GM23338 (cell line): Measurements from ENCODE around the gene BLOC1S6. TPM values are rescaled to one million over a fixed set of nuclear protein-coding genes. Genes with fewer than 3 reads are reported as not detected.

Source experiments
- ATAC-seq: fragments of 200-7000 bp; cut with Tn5 transposase; 3 replicates; pipeline ENCODE4 v1.9.1; 2020
- DNase-seq: peaks from one replicate; pipeline ENCODE4 v3.0.0-alpha.2; 2015; ENCODE audit warnings: low spot score
- H2AFZ ChIP-seq: fragments of 200-600 bp; sonication (generic); 2 replicates; pipeline ENCODE4 v1.8.0; 2016; ENCODE audit warnings: antibody characterized with exemption, mild to moderate bottlenecking, moderate library complexity
- H3F3A ChIP-seq: fragments of 200-600 bp; sonication (generic); replicated peaks from 2 replicates; pipeline ENCODE4 v1.8.0; 2017; ENCODE audit warnings: antibody characterized with exemption, mixed run types, low read depth
- H3K27ac ChIP-seq: fragments of 200-600 bp; sonication (generic); 2 replicates; pipeline ENCODE4 v1.6.1; 2016; ENCODE audit warnings: low read depth
- H3K27me3 ChIP-seq: fragments of 200-600 bp; sonication (generic); 2 replicates; pipeline ENCODE4 v1.8.0; 2016; ENCODE audit warnings: mild to moderate bottlenecking, mixed run types, moderate library complexity; ENCODE audit not compliant: insufficient read depth
- H3K36me3 ChIP-seq: fragments of 200-600 bp; sonication (generic); 2 replicates; pipeline ENCODE4 v1.8.0; 2016; ENCODE audit warnings: mild to moderate bottlenecking; ENCODE audit not compliant: insufficient read depth
- H3K4me1 ChIP-seq: fragments of 200-600 bp; sonication (generic); 2 replicates; pipeline ENCODE4 v1.8.0; 2016; ENCODE audit warnings: mild to moderate bottlenecking, moderate library complexity; ENCODE audit not compliant: insufficient read depth
- H3K4me2 ChIP-seq: fragments of 200-600 bp; sonication (generic); 2 replicates; pipeline ENCODE4 v1.7.1; 2017; ENCODE audit warnings: mixed run types
- H3K4me3 ChIP-seq: fragments of 200-600 bp; sonication (generic); 2 replicates; pipeline ENCODE4 v1.6.1; 2016; ENCODE audit warnings: mixed run types
- H3K79me2 ChIP-seq: fragments of 200-600 bp; sonication (generic); replicated peaks from 2 replicates; pipeline ENCODE4 v1.8.0; 2017; ENCODE audit warnings: mild to moderate bottlenecking; ENCODE audit not compliant: insufficient read depth
- H3K9me2 ChIP-seq: fragments of 200-600 bp; sonication (generic); 2 replicates; pipeline ENCODE4 v1.8.0; 2017; ENCODE audit not compliant: insufficient read depth
- H4K20me1 ChIP-seq: fragments of 200-600 bp; sonication (generic); replicated peaks from 2 replicates; pipeline ENCODE4 v1.8.0; 2017; ENCODE audit warnings: mild to moderate bottlenecking; ENCODE audit not compliant: insufficient read depth
- H3K27ac Mint-ChIP-seq: 2 replicates; pipeline ENCODE4 v1.8.0; 2020; ENCODE audit warnings: inconsistent platforms, mild to moderate bottlenecking, moderate library complexity, mixed read lengths
- H3K27me3 Mint-ChIP-seq: 3 replicates; pipeline ENCODE4 v1.8.0; 2022; ENCODE audit warnings: low read depth, mild to moderate bottlenecking, moderate library complexity, mixed read lengths, inconsistent platforms; ENCODE audit not compliant: insufficient read depth, poor library complexity
- H3K36me3 Mint-ChIP-seq: 3 replicates; pipeline ENCODE4 v1.8.0; 2021; ENCODE audit warnings: low read depth, mild to moderate bottlenecking, inconsistent platforms, moderate library complexity, mixed read lengths
- H3K4me1 Mint-ChIP-seq: 3 replicates; pipeline ENCODE4 v1.8.0; 2020; ENCODE audit warnings: mild to moderate bottlenecking, inconsistent platforms, mixed read lengths
- H3K4me3 Mint-ChIP-seq: 3 replicates; pipeline ENCODE4 v1.8.0; 2021; ENCODE audit warnings: moderate library complexity, mild to moderate bottlenecking, inconsistent platforms, mixed read lengths
- H3K9me3 Mint-ChIP-seq: 3 replicates; pipeline ENCODE4 v1.8.0; 2020; ENCODE audit warnings: moderate library complexity, mild to moderate bottlenecking, inconsistent platforms, mixed read lengths
- CREB1 ChIP-seq: fragments of 250-450 bp; sonication (Bioruptor Pico); IDR thresholded peaks from 2 replicates; pipeline ENCODE4 v1.5.0; 2020; ENCODE audit warnings: low read depth, mild to moderate bottlenecking, moderate library complexity
- CTCF ChIP-seq, 2 experiments: fragments of 200-600 bp in 1 of 2; sonication (generic) in 1 of 2; conservative IDR thresholded peaks; 2 replicates each; pipeline versions ENCODE4 v1.5.1 to v1.6.1; 2016 to 2017; ENCODE audit warnings: antibody characterized with exemption in 2 of 2, low read depth in 2 of 2, mild to moderate bottlenecking in 2 of 2, moderate library complexity in 1 of 2
- ETS1 ChIP-seq: IDR thresholded peaks from 2 replicates; pipeline ENCODE4 v1.6.1; 2016; ENCODE audit warnings: antibody characterized with exemption
- EZH2phosphoT487 ChIP-seq: fragments of 200-600 bp; sonication (generic); IDR thresholded peaks from one replicate; pipeline ENCODE4 v1.8.1; 2018; ENCODE audit warnings: antibody characterized with exemption; ENCODE audit not compliant: unreplicated experiment
- POLR2AphosphoS5 ChIP-seq: IDR thresholded peaks from 2 replicates; pipeline ENCODE4 v1.6.1; 2016; ENCODE audit warnings: antibody characterized with exemption, low read depth
- STAT1 ChIP-seq: IDR thresholded peaks from one replicate; pipeline ENCODE4 v1.6.1; 2016; ENCODE audit warnings: antibody characterized with exemption; ENCODE audit not compliant: unreplicated experiment
- polyA plus RNA-seq: library from polyadenylated mRNA; unstranded; fragments of >200 nt; fragmentation: Nextera tagmentation; extraction: Ambion mirVana; gene quantifications from 2 replicates; pipeline ENCODE4 v1.2.1, GENCODE V29; 2016
- total RNA-seq: library from RNA; depleted of rRNA; stranded (reverse); fragments of >200 nt; shearing (Covaris generic); gene quantifications from 2 replicates; pipeline ENCODE4 v1.2.3, GENCODE V29; 2014
- TF ChIP-seq, protein P1 (sequence below): fragments of 250-450 bp; sonication (Bioruptor Pico); IDR thresholded peaks from 2 replicates; pipeline ENCODE4 v1.5.0; 2020; ENCODE audit warnings: mild to moderate bottlenecking, moderate library complexity

BLOC1S6 gene
- total and polyA plus RNA-seq, 2 experiments from 2014 or later, result 20.9 to 28.4 TPM

DNA sequence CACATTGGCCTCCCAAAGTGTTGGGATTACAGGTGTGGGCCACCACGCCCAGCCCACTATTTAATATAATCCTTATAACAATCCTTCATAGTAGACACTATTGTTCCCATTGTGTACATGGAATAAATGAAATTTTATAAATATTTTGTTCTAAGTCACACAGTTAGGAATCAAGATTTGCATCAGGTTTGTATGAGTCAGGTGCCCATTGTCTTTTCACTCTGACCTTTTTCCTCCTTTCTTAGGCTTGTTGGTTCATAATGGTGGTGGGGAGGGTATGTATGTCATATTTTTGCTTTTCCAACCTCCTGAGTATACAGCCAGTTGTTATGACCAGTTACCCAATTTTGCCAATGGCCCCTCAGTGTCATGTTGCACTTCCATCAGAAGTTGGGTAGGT lies 46.6 kb upstream of the BLOC1S6 start (continued):
- TF ChIP-seq, protein P1, sequence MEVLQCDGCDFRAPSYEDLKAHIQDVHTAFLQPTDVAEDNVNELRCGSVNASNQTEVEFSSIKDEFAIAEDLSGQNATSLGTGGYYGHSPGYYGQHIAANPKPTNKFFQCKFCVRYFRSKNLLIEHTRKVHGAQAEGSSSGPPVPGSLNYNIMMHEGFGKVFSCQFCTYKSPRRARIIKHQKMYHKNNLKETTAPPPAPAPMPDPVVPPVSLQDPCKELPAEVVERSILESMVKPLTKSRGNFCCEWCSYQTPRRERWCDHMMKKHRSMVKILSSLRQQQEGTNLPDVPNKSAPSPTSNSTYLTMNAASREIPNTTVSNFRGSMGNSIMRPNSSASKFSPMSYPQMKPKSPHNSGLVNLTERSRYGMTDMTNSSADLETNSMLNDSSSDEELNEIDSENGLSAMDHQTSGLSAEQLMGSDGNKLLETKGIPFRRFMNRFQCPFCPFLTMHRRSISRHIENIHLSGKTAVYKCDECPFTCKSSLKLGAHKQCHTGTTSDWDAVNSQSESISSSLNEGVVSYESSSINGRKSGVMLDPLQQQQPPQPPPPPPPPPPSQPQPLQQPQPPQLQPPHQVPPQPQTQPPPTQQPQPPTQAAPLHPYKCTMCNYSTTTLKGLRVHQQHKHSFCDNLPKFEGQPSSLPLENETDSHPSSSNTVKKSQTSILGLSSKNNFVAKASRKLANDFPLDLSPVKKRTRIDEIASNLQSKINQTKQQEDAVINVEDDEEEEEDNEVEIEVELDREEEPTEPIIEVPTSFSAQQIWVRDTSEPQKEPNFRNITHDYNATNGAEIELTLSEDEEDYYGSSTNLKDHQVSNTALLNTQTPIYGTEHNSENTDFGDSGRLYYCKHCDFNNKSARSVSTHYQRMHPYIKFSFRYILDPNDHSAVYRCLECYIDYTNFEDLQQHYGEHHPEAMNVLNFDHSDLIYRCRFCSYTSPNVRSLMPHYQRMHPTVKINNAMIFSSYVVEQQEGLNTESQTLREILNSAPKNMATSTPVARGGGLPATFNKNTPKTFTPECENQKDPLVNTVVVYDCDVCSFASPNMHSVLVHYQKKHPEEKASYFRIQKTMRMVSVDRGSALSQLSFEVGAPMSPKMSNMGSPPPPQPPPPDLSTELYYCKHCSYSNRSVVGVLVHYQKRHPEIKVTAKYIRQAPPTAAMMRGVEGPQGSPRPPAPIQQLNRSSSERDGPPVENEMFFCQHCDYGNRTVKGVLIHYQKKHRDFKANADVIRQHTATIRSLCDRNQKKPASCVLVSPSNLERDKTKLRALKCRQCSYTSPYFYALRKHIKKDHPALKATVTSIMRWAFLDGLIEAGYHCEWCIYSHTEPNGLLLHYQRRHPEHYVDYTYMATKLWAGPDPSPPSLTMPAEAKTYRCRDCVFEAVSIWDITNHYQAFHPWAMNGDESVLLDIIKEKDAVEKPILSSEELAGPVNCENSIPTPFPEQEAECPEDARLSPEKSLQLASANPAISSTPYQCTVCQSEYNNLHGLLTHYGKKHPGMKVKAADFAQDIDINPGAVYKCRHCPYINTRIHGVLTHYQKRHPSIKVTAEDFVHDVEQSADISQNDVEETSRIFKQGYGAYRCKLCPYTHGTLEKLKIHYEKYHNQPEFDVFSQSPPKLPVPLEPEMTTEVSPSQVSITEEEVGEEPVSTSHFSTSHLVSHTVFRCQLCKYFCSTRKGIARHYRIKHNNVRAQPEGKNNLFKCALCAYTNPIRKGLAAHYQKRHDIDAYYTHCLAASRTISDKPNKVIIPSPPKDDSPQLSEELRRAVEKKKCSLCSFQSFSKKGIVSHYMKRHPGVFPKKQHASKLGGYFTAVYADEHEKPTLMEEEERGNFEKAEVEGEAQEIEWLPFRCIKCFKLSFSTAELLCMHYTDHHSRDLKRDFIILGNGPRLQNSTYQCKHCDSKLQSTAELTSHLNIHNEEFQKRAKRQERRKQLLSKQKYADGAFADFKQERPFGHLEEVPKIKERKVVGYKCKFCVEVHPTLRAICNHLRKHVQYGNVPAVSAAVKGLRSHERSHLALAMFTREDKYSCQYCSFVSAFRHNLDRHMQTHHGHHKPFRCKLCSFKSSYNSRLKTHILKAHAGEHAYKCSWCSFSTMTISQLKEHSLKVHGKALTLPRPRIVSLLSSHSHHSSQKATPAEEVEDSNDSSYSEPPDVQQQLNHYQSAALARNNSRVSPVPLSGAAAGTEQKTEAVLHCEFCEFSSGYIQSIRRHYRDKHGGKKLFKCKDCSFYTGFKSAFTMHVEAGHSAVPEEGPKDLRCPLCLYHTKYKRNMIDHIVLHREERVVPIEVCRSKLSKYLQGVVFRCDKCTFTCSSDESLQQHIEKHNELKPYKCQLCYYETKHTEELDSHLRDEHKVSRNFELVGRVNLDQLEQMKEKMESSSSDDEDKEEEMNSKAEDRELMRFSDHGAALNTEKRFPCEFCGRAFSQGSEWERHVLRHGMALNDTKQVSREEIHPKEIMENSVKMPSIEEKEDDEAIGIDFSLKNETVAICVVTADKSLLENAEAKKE (CRISPR knock-in tag), result no peak
- TF ChIP-seq EZH2phosphoT487 (no peak), POLR2AphosphoS5 (no peak), CTCF (conservative IDR thresholded peaks at IDR 0.05; ENCODE audit: low read depth in 2 of 2) (no peak), CREB1 (no peak), STAT1 (no peak), ETS1 (no peak)

DNA sequence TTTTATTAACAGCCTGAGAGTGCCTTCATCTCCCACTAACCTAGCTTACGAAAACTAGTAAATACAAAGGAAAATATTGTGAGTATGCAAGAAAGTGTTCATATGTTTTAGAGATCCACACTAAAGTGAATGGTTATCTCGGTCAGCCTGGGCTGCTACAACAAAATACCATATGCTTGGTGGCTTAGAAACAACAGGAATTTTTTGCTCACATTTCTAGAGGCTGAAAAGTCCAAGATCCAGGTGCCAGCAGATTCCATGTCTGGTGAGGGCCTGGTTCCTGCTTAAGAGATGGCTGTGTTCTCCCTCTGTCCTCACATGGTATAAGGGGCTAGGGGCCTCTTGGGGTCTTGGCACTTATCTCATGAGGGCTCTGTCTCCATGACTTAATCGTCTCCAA lies 44.1 kb upstream of the BLOC1S6 start:
- Histone ChIP-seq H3K79me2 (no peaks in the 10 kb centered on the region), H3F3A (no peaks in the 10 kb centered on the region), H3K27me3 (no peaks in the 10 kb centered on the region), H3K9me2 (no peaks in the 10 kb centered on the region), H3K27ac (no peak overlapping the region), H3K4me2 (no peak overlapping the region), H4K20me1 (no peaks in the 10 kb centered on the region), H3K4me1 (0 out of 2 replicates have a peak, but pooled peaks cover 3% of the 10 kb centered on the region), H3K4me3 (no peak overlapping the region), H2AFZ (no peak overlapping the region), H3K36me3 (no peaks in the 10 kb centered on the region)
- Mint-ChIP-seq H3K27me3 (peaks cover 2% of the 10 kb centered on the region), H3K36me3 (no peaks in the 10 kb centered on the region), H3K9me3 (no peaks in the 10 kb centered on the region), H3K4me3 (no peak overlapping the region), H3K27ac (no peak overlapping the region), H3K4me1 (peaks cover 3% of the 10 kb centered on the region)
- DNase-seq (no peak), ATAC-seq (no peak)
- TF ChIP-seq, protein P1 (CRISPR knock-in tag), result no peak
